ENCODE data around the gene PSG5.
A peak's percentile ranks its signal among the peaks of the same experiment; 100 is the strongest.
"Not testable (repeated sequence)": the region's sequence is repeated elsewhere in the genome, so short reads cannot be mapped to it uniquely, and the experiment has no call there.

PSG5 gene

GRCh38 chr19:43207174-43207573 lies 20.8 kb upstream of the PSG5 start:
- peak; percentile 70 for TF ChIP-seq CTCF (conservative IDR thresholded peaks at IDR 0.05; ENCODE audit: low read depth)
- CTCF ChIA-PET: interaction anchor here (0.5 to 1.0 kb wide), 3 partner anchors 9 to 324 kb away, joined by 3 to 5 read pairs (median 3); no protein-coding TSS in a partner anchor
- H3K27ac ChIP-seq; POLR2A ChIA-PET (ENCODE audit: low non-redundant PET); DNase-seq (ENCODE audit: low spot score): not testable (repeated sequence)

GRCh38 chr19:43205471-43206105 lies 19.3 kb upstream of the PSG5 start, which contains the start of gene PSG4:
TSS of gene PSG4 (minus strand) at chr19:43205638. CDS start at chr19:43205536, 102 bp downstream.
- DNase-seq (ENCODE audit: low spot score); CTCF ChIA-PET; POLR2A ChIA-PET (ENCODE audit: low non-redundant PET): not testable (repeated sequence)
- peak within 1 kb of the TSS; percentile 51 for H3K27ac ChIP-seq

GRCh38 chr19:43203611-43204010 lies 17.3 kb upstream of the PSG5 start:
- CTCF ChIA-PET; POLR2A ChIA-PET (ENCODE audit: low non-redundant PET); DNase-seq (ENCODE audit: low spot score): not testable (repeated sequence)
- peak overlapping the region; percentile 99 for H3K27ac ChIP-seq

- POLR2A ChIA-PET (ENCODE audit: low non-redundant PET); CTCF ChIA-PET; DNase-seq (ENCODE audit: low spot score): not testable (repeated sequence)
- H3K27ac ChIP-seq: peak overlapping the region; percentile 99
Measured at GRCh38 chr19:43201891-43202290, 15.6 kb upstream of the PSG5 start.

GRCh38 chr19:43201337-43201801 lies 15.0 kb upstream of the PSG5 start:
- CTCF ChIA-PET: interaction anchor here (0.8 kb wide), 1 partner anchor 78 kb away, joined by 3 read pairs; no protein-coding TSS in a partner anchor
- H3K27ac ChIP-seq: peak overlapping the region; percentile 99
- peak; percentile 34 for DNase-seq (ENCODE audit: low spot score)
- POLR2A ChIA-PET (ENCODE audit: low non-redundant PET): not testable (repeated sequence)

GRCh38 chr19:43198686-43199419 lies 12.5 kb upstream of the PSG5 start:
- DNase-seq (ENCODE audit: low spot score); POLR2A ChIA-PET (ENCODE audit: low non-redundant PET): not testable (repeated sequence)
- CTCF ChIA-PET: interaction anchor here (0.6 kb wide), 1 partner anchor 119 kb away, joined by 4 read pairs; no protein-coding TSS in a partner anchor
- H3K27ac ChIP-seq: peak overlapping the region; percentile 17; the same call in 1 of the 2 replicates

DNA sequence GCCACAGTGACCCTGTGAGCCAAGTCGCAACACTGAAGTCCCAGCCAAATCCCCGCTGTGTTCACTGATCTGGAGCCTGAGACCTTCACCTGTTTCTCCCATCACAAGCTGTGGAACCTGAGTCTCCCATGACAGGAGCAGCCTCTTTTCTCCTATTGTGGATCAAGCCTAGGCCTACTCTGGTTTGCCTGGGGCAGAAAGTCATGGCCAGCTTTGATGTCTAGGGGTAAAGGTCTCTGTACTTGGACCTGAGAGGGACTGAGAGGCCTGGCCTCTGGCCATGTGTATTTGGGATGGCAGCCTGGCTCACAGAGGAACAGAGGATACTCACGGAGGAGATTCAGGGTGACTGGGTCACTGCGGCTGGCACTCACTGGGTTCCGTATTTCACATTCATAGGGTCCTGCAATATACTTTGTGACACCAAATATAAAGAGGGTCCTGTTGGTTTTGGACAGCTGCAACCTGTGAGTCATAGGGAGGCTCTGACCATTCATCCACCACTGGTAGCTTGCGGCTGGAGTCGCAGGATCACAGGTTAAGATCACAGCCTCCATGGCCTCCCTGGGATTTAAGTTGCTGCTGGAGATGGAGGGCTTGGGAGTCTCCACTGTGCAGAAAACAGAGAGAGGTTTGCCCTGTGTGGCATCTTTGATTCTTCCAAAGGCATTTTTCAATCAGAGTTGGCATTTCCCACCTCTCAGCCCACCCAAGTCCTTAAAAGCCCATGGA lies 11.5 kb upstream of the PSG5 start:
- POLR2A ChIA-PET (ENCODE audit: low non-redundant PET); CTCF ChIA-PET: not testable (repeated sequence)
- peak overlapping the region; percentile 17; the same call in 1 of the 2 replicates for H3K27ac ChIP-seq

GRCh38 chr19:43194397-43194796 lies 8.1 kb upstream of the PSG5 start:
- H3K27ac ChIP-seq; DNase-seq (ENCODE audit: low spot score); POLR2A ChIA-PET (ENCODE audit: low non-redundant PET); CTCF ChIA-PET: not testable (repeated sequence)

More for the DNA sequence above, 11.5 kb upstream of the PSG5 start:
- not testable (repeated sequence) for DNase-seq (ENCODE audit: low spot score)

- H3K27ac ChIP-seq; CTCF ChIA-PET; DNase-seq (ENCODE audit: low spot score); POLR2A ChIA-PET (ENCODE audit: low non-redundant PET): not testable (repeated sequence)
Measured at GRCh38 chr19:43192381-43193155, 6.2 kb upstream of the PSG5 start.

DNA sequence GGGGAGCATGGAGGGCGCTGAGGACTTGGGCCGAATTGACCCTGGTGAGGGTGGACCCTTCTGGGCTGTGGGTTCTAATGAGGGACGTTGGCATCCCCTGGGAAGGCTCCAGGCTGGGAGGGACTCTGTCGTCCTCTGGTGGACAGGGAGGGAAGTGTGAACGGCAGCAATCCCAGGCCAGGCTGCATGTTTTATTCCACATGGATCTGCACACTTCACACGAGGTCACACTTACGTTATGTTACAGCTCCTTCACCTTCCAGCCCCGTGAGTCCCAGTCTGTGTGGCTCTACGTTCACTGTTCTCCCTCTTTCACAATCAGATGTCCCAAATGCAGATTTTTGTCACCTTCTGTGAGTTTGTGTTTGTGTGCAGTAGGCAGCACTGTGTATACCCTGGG lies 1.8 kb upstream of the PSG5 start:
- POLR2A ChIA-PET (ENCODE audit: low non-redundant PET); DNase-seq (ENCODE audit: low spot score): not testable (repeated sequence)
- H3K27ac ChIP-seq: peak overlapping the region; percentile 24; the same call in 1 of the 2 replicates
- CTCF ChIA-PET: interaction anchor here (0.6 kb wide), 1 partner anchor 255 kb away, joined by 3 read pairs; no protein-coding TSS in a partner anchor

DNA sequence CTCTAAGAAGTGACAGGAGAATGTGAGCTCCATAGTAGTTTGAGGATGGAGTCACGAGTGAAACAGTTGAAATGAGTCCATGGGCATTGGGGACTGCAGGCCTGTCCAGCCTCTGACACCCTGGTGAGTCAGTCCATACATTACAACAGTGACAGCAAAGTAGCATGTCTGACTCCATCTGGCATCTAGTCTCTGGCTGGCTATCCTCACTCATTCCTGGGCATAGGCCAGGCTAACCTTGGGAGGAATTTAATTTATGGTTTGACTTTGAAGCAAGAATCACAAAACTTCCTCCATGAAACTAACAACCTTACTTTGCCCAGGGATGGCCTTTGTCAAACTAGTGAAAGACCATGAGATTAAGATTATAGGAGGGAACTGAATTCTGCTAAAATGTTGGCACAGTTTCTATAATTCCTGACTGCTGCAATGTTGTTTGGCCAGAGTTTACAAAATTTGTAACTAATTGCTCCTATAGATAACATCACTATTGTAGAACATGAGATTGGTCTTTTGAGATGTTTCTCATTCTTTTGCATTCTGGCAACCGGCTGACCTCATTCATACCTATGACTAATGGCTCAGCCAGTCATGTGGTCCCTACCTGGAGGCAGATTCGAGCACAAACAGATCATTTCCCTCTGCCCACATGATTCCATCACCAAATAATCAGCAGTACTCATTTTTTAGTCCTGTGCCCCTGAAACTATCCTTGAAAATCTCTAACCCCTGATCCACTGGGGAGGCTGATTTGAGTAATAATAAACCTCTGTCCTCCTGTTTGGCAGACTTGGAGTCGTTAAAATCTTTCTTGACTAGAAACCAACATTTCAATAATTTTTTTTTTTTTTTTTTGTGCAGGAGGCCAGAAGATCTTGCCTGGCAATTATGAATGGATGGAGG lies 4.2 kb downstream of the PSG5 start:
- CTCF ChIA-PET: interaction anchor here (0.6 kb wide), 2 partner anchors 18 to 79 kb away, joined by 3 read pairs; no protein-coding TSS in a partner anchor
- peak; percentile 78 for DNase-seq (ENCODE audit: low spot score)
- peak overlapping the region; percentile 97 for H3K27ac ChIP-seq
- POLR2A ChIA-PET (ENCODE audit: low non-redundant PET): not testable (repeated sequence)

GRCh38 chr19:43179569-43180147 lies 6.7 kb downstream of the PSG5 start:
- POLR2A ChIA-PET (ENCODE audit: low non-redundant PET); CTCF ChIA-PET; H3K27ac ChIP-seq; DNase-seq (ENCODE audit: low spot score): not testable (repeated sequence)

DNA sequence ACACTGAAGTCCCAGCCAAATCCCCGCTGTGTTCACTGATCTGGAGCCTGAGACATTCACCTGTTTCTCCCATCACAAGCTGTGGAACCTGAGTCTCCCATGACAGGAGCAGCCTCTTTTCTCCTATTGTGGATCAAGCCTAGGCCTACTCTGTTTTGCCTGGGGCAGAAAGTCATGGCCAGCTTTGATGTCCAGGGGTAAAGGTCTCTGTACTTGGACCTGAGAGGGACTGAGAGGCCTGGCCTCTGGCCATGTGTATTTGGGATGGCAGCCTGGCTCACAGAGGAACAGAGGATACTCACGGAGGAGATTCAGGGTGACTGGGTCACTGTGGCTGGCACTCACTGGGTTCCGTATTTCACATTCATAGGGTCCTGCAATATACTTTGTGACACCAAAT lies 7.8 kb downstream of the PSG5 start:
- CTCF ChIA-PET; POLR2A ChIA-PET (ENCODE audit: low non-redundant PET): not testable (repeated sequence)

DNA sequence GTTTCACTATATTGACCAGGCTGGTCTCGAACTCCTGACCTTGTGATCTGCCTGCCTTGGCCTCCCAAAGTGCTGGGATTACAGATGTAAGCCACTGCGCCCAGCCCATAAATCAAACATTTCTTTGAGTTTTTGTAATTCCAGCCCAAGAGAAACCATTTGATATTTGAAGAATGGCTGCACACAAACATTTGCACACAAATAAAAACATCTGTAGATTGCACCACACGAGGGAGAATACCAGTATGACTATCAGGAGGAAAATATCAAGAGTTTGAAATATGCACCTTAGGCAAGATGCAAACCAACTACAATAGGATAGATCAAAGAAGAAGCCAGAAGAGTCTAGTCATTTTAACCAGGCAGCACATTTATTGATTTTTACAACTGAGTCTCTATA lies 20.4 kb downstream of the PSG5 start:
- H3K27ac ChIP-seq; CTCF ChIA-PET; POLR2A ChIA-PET (ENCODE audit: low non-redundant PET); DNase-seq (ENCODE audit: low spot score): not testable (repeated sequence)

More for the DNA sequence above, 7.8 kb downstream of the PSG5 start:
- not testable (repeated sequence) for H3K27ac ChIP-seq; DNase-seq (ENCODE audit: low spot score)

Data from RWPE1 (cell line).